ENCODE measurements around the gene PTOV1.

GRCh38 chr19:49888510-49888824 is 37.5 kb downstream of the PTOV1 start:
- TF ChIP-seq, protein P1, sequence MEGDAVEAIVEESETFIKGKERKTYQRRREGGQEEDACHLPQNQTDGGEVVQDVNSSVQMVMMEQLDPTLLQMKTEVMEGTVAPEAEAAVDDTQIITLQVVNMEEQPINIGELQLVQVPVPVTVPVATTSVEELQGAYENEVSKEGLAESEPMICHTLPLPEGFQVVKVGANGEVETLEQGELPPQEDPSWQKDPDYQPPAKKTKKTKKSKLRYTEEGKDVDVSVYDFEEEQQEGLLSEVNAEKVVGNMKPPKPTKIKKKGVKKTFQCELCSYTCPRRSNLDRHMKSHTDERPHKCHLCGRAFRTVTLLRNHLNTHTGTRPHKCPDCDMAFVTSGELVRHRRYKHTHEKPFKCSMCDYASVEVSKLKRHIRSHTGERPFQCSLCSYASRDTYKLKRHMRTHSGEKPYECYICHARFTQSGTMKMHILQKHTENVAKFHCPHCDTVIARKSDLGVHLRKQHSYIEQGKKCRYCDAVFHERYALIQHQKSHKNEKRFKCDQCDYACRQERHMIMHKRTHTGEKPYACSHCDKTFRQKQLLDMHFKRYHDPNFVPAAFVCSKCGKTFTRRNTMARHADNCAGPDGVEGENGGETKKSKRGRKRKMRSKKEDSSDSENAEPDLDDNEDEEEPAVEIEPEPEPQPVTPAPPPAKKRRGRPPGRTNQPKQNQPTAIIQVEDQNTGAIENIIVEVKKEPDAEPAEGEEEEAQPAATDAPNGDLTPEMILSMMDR (IDR thresholded peaks at IDR 0.05; ENCODE audit: insufficient read depth, low read length, poor library complexity, severe bottlenecking) = no peak
- TF ChIP-seq EZH2phosphoT487 (conservative IDR thresholded peaks at IDR 0.05; ENCODE audit: low read length) = no peak

Measured in SU-DHL-6 (cell line).